Thymus (tissue), 11 donors: ENCODE measurements around the gene BRIP1. TPM values are rescaled to one million over a fixed set of nuclear protein-coding genes. Genes with fewer than 3 reads are reported as not detected.
"Not testable (repeated sequence)": the region's sequence is repeated elsewhere in the genome, so short reads cannot be mapped to it uniquely, and the experiment has no call there.

Experiments
- DNase-seq, 9 donors: peaks; one replicate each; pipeline ENCODE4 v3.0.0-alpha.2; 2013; ENCODE audit warnings: low spot score in 9 of 9, low read depth in 6 of 9, missing footprints in 1 of 9
- H3K27ac ChIP-seq, 2 donors: one replicate each; pipeline ENCODE4 v1.5.1; 2013; ENCODE audit warnings: control low read depth in 1 of 2, low read depth in 1 of 2, low read length in 1 of 2, mild to moderate bottlenecking in 1 of 2, moderate library complexity in 1 of 2
- H3K27me3 ChIP-seq, 2 donors: one replicate each; pipeline ENCODE4 v1.5.1; 2013; ENCODE audit warnings: low read length in 1 of 2; ENCODE audit not compliant: control insufficient read depth in 2 of 2, insufficient read depth in 1 of 2
- H3K36me3 ChIP-seq, 2 donors: one replicate each; pipeline ENCODE4 v1.5.1; 2013; ENCODE audit warnings: low read length in 1 of 2, mild to moderate bottlenecking in 1 of 2, moderate library complexity in 1 of 2; ENCODE audit not compliant: control insufficient read depth in 2 of 2, insufficient read depth in 2 of 2
- H3K4me1 ChIP-seq, 2 donors: one replicate each; pipeline ENCODE4 v1.5.1; 2013; ENCODE audit warnings: low read length in 2 of 2; ENCODE audit not compliant: control insufficient read depth in 2 of 2, insufficient read depth in 2 of 2
- H3K4me3 ChIP-seq, 2 donors: one replicate each; pipeline ENCODE4 v1.5.1; 2013; ENCODE audit warnings: low read length in 2 of 2, control low read depth in 1 of 2, mild to moderate bottlenecking in 1 of 2
- H3K9me3 ChIP-seq, 2 donors: one replicate each; pipeline ENCODE4 v1.5.1; 2013; ENCODE audit warnings: low read length in 1 of 2, mild to moderate bottlenecking in 1 of 2; ENCODE audit not compliant: control insufficient read depth in 2 of 2, insufficient read depth in 1 of 2
- WGBS: extraction: QIAGEN DNeasy Blood & Tissue Kit; methylation state at CpG from one replicate; pipeline ENCODE4 v1.1.7; 2013; 5-methylcytosine and 5-hydroxymethylcytosine counted together
- polyA plus RNA-seq: library from polyadenylated mRNA; stranded (reverse); fragments of 200-250 nt; gene quantifications from one replicate; pipeline ENCODE4 v1.2.3, GENCODE V29; 2013
- total RNA-seq: library from RNA; stranded (reverse); fragments of 120-200 nt; gene quantifications from one replicate; pipeline ENCODE4 v1.2.4, GENCODE V29; 2013
- donor health status: healthy.

Gene BRIP1
- total and polyA plus RNA-seq, 2 donors, result 0.68 to 11.5 TPM

- H3K27me3 ChIP-seq, H3K4me1 ChIP-seq, H3K9me3 ChIP-seq, DNase-seq, H3K4me3 ChIP-seq, H3K27ac ChIP-seq: not testable (repeated sequence)
- H3K36me3 ChIP-seq, result peaks cover 5 to 34% of the 10 kb centered on the region in 2 donors
- 98% methylated on average over 6 of the region's 6 CpGs for WGBS
These were observed 24.4 kb upstream of the BRIP1 start for GRCh38 chr17:61887733-61888132.

- H3K9me3 ChIP-seq, H3K27ac ChIP-seq, H3K4me1 ChIP-seq, DNase-seq, H3K27me3 ChIP-seq, H3K4me3 ChIP-seq: not testable (repeated sequence)
- WGBS, result 99% methylated on average over 8 of the region's 8 CpGs
- peaks cover 5 to 33% of the 10 kb centered on the region in 2 donors for H3K36me3 ChIP-seq
These were observed 22.5 kb upstream of the BRIP1 start for GRCh38 chr17:61885865-61886264.

GRCh38 chr17:61884864-61885263, 21.5 kb upstream of the BRIP1 start:
- no peaks in the 10 kb centered on the region for H3K4me1 ChIP-seq
- H3K27me3 ChIP-seq, result no peaks in the 10 kb centered on the region
- no peak overlapping the region for H3K27ac ChIP-seq
- WGBS, result 98% methylated on average over 3 of the region's 3 CpGs
- H3K9me3 ChIP-seq, result no peaks in the 10 kb centered on the region
- H3K4me3 ChIP-seq, result no peak overlapping the region
- DNase-seq, result no peak
- H3K36me3 ChIP-seq, result peaks cover 12 to 32% of the 10 kb centered on the region in 2 donors

GRCh38 chr17:61880589-61881102, 17.3 kb upstream of the BRIP1 start:
- no peak for DNase-seq
- Histone ChIP-seq H3K4me1 (no peaks in the 10 kb centered on the region), H3K4me3 (no peak overlapping the region), H3K27me3 (no peaks in the 10 kb centered on the region), H3K36me3 (peaks cover 16 to 33% of the 10 kb centered on the region in 2 donors), H3K27ac (no peak overlapping the region), H3K9me3 (no peaks in the 10 kb centered on the region)
- WGBS, result 99% methylated on average over 4 of the region's 4 CpGs

GRCh38 chr17:61878984-61879612, 15.8 kb upstream of the BRIP1 start:
- no peak overlapping the region for H3K27ac ChIP-seq
- H3K4me3 ChIP-seq, result no peak overlapping the region
- no peaks in the 10 kb centered on the region for H3K4me1 ChIP-seq
- H3K9me3 ChIP-seq, result no peaks in the 10 kb centered on the region
- H3K27me3 ChIP-seq, result no peaks in the 10 kb centered on the region
- DNase-seq, result no peak
- WGBS, result 99% methylated on average over 3 of the region's 3 CpGs
- peaks cover 16 to 25% of the 10 kb centered on the region in 2 donors for H3K36me3 ChIP-seq

GRCh38 chr17:61878520-61878919, 15.2 kb upstream of the BRIP1 start:
- DNase-seq, result no peak
- Histone ChIP-seq H3K4me1 (no peaks in the 10 kb centered on the region), H3K4me3 (no peak overlapping the region), H3K36me3 (peaks cover 15 to 22% of the 10 kb centered on the region in 2 donors), H3K9me3 (no peaks in the 10 kb centered on the region), H3K27me3 (no peaks in the 10 kb centered on the region), H3K27ac (no peak overlapping the region)
- 66% methylated on average over 2 of the region's 2 CpGs for WGBS

GRCh38 chr17:61877837-61878236, 14.5 kb upstream of the BRIP1 start:
- H3K36me3 ChIP-seq, result peaks cover 11 to 22% of the 10 kb centered on the region in 2 donors
- H3K4me3 ChIP-seq, result no peak overlapping the region
- no peaks in the 10 kb centered on the region for H3K4me1 ChIP-seq
- no peak overlapping the region for H3K27ac ChIP-seq
- H3K9me3 ChIP-seq, result no peaks in the 10 kb centered on the region
- DNase-seq, result no peak
- H3K27me3 ChIP-seq, result no peaks in the 10 kb centered on the region
- 97% methylated on average over 2 of the region's 2 CpGs for WGBS

GRCh38 chr17:61875804-61876203, 12.5 kb upstream of the BRIP1 start:
- WGBS, result 97% methylated on average over 3 of the region's 3 CpGs

GRCh38 chr17:61875285-61875684, 12.0 kb upstream of the BRIP1 start:
- H3K9me3 ChIP-seq, result no peaks in the 10 kb centered on the region
- 57% methylated on average over 1 of the region's 1 CpG for WGBS

More at GRCh38 chr17:61875804-61876203, 12.5 kb upstream of the BRIP1 start:
- H3K27ac ChIP-seq, result no peak overlapping the region
- H3K4me1 ChIP-seq, result no peaks in the 10 kb centered on the region
- H3K27me3 ChIP-seq, result no peaks in the 10 kb centered on the region
- no peak overlapping the region for H3K4me3 ChIP-seq
- peaks cover 14 to 22% of the 10 kb centered on the region in 2 donors for H3K36me3 ChIP-seq
- H3K9me3 ChIP-seq, result no peaks in the 10 kb centered on the region
- no peak for DNase-seq

More at GRCh38 chr17:61875285-61875684, 12.0 kb upstream of the BRIP1 start:
- no peak for DNase-seq
- Histone ChIP-seq H3K27me3 (no peaks in the 10 kb centered on the region), H3K36me3 (peaks cover 11 to 21% of the 10 kb centered on the region in 2 donors), H3K27ac (no peak overlapping the region), H3K4me3 (no peak overlapping the region), H3K4me1 (no peaks in the 10 kb centered on the region)
